HEK293T (cell line): ENCODE measurements around the gene C5orf34.

Source experiments
- FOXM1 ChIP-seq: fragments of 450-650 bp; IDR thresholded peaks from 2 replicates; pipeline ENCODE4 v1.6.1; 2017; ENCODE audit warnings: mild to moderate bottlenecking, borderline replicate concordance
- LEF1 ChIP-seq: fragments of 450-650 bp; IDR thresholded peaks from 2 replicates; pipeline ENCODE4 v1.6.1; 2017; ENCODE audit warnings: mild to moderate bottlenecking, borderline replicate concordance
- PKNOX1 ChIP-seq: fragments of 450-650 bp; IDR thresholded peaks from 2 replicates; pipeline ENCODE4 v1.6.1; 2016
- SUZ12 ChIP-seq: fragments of 450-650 bp; IDR thresholded peaks from 2 replicates; pipeline ENCODE4 v1.6.1; 2016; ENCODE audit warnings: mild to moderate bottlenecking

- TF ChIP-seq LEF1 (no peak), PKNOX1 (no peak), SUZ12 (no peak), FOXM1 (no peak)
Observed at GRCh38 chr5:43456556-43456955, 58.4 kb downstream of the C5orf34 start.
